ENCODE measurements around the gene ZNF253. TPM values are rescaled to one million over a fixed set of nuclear protein-coding genes. Genes with fewer than 3 reads are reported as not detected.
A peak's percentile ranks its signal among the peaks of the same experiment; 100 is the strongest.

The ZNF253 gene
- total RNA-seq (2022): 1.4 and 1.8 TPM in 2 replicates
- Bru-seq, nascent RNA: percentile 50 among the genes with signal in this experiment
- percentile 42 among the genes with signal in this experiment for BruChase-seq, experiment 1, labeled RNA remaining after a 6-hour chase
- BruChase-seq, experiment 2, labeled RNA remaining after a 2-hour chase: percentile 50 among the genes with signal in this experiment
- long read RNA-seq, partial matches to known transcripts: 0 of 3 reads
- long read RNA-seq, other reads (novel, unspliced or antisense): 0 of 3 reads

GRCh38 chr19:19865750-19866610 is at the start of gene ZNF253:
ZNF253 (plus strand) TSS chr19:19865882; CDS start chr19:19865997, 115 bp downstream.
- no peak for TF ChIP-seq CTCF (IDR thresholded peaks at IDR 0.05; ENCODE audit: unreplicated experiment)
- CTCF ChIA-PET: interaction anchor here (0.5 kb wide), 1 partner anchor 1932 kb away, joined by 3 read pairs; no protein-coding TSS in a partner anchor

GRCh38 chr19:19816679-19817078 is 49.0 kb upstream of the ZNF253 start:
- no peaks in the 10 kb centered on the region for H3K36me3 Mint-ChIP-seq (ENCODE audit: insufficient read depth, unreplicated experiment)
- H3K9me3 Mint-ChIP-seq (ENCODE audit: unreplicated experiment): peaks cover 7% of the 10 kb centered on the region
- H3K4me3 Mint-ChIP-seq (ENCODE audit: unreplicated experiment): no peak overlapping the region
- H3K27ac Mint-ChIP-seq (ENCODE audit: low read depth, unreplicated experiment): no peak overlapping the region
- no peaks in the 10 kb centered on the region for H3K4me1 Mint-ChIP-seq (ENCODE audit: insufficient read depth, unreplicated experiment)
- BruUV-seq (replicated peaks): no TSS peak
- no peak for TF ChIP-seq CTCF (IDR thresholded peaks at IDR 0.05; ENCODE audit: unreplicated experiment)
- no peaks in the 10 kb centered on the region for H3K27me3 Mint-ChIP-seq (ENCODE audit: insufficient read depth, unreplicated experiment)
- ChIA-PET CTCF (no interaction called here), POLR2A (no interaction called here)
- intact Hi-C loops (cut with micrococcal nuclease): no loop called here
- no peak for DNase-seq (ENCODE audit: unreplicated experiment)

More at GRCh38 chr19:19865750-19866610, at the start of gene ZNF253:
- POLR2A ChIA-PET: interaction anchor here (0.5 to 1.8 kb wide), 5 partner anchors 10 to 90 kb away, joined by 3 to 9 read pairs (median 7); partner anchors contain the start of gene ZNF506
- H3K9me3 Mint-ChIP-seq (ENCODE audit: unreplicated experiment): peaks cover 5% of the 10 kb centered on the region
- H3K36me3 Mint-ChIP-seq (ENCODE audit: insufficient read depth, unreplicated experiment): peaks cover 7% of the 10 kb centered on the region
- BruUV-seq (replicated peaks): TSS peak; percentile 54
- H3K4me3 Mint-ChIP-seq (ENCODE audit: unreplicated experiment): peak within 1 kb of the TSS; percentile 89
- intact Hi-C loops (cut with micrococcal nuclease): loop anchor here (10.0 kb wide), 1 partner anchor 201 kb away; the partner anchor contains the start of genes ATP13A1 and ZNF101
- H3K27ac Mint-ChIP-seq (ENCODE audit: low read depth, unreplicated experiment): peak within 1 kb of the TSS; percentile 96
- no peaks in the 10 kb centered on the region for H3K27me3 Mint-ChIP-seq (ENCODE audit: insufficient read depth, unreplicated experiment)
- DNase-seq (ENCODE audit: unreplicated experiment): peak; percentile 92
- no peaks in the 10 kb centered on the region for H3K4me1 Mint-ChIP-seq (ENCODE audit: insufficient read depth, unreplicated experiment)

- TF ChIP-seq CTCF (IDR thresholded peaks at IDR 0.05; ENCODE audit: unreplicated experiment): no peak
- Mint-ChIP-seq H3K36me3 (ENCODE audit: insufficient read depth, unreplicated experiment) (no peaks in the 10 kb centered on the region), H3K4me1 (ENCODE audit: insufficient read depth, unreplicated experiment) (no peaks in the 10 kb centered on the region), H3K4me3 (ENCODE audit: unreplicated experiment) (no peak overlapping the region), H3K27ac (ENCODE audit: low read depth, unreplicated experiment) (no peak overlapping the region), H3K9me3 (ENCODE audit: unreplicated experiment) (peaks cover 7% of the 10 kb centered on the region), H3K27me3 (ENCODE audit: insufficient read depth, unreplicated experiment) (no peaks in the 10 kb centered on the region)
- intact Hi-C loops (cut with micrococcal nuclease): no loop called here
- CTCF ChIA-PET: no interaction called here
- BruUV-seq (replicated peaks): no TSS peak
- POLR2A ChIA-PET: no interaction called here
- DNase-seq (ENCODE audit: unreplicated experiment): no peak
Measured at GRCh38 chr19:19817357-19817756, 48.3 kb upstream of the ZNF253 start.

- Mint-ChIP-seq H3K4me3 (ENCODE audit: unreplicated experiment) (peak overlapping the region; percentile 81), H3K36me3 (ENCODE audit: insufficient read depth, unreplicated experiment) (no peaks in the 10 kb centered on the region), H3K4me1 (ENCODE audit: insufficient read depth, unreplicated experiment) (no peaks in the 10 kb centered on the region), H3K9me3 (ENCODE audit: unreplicated experiment) (no peaks in the 10 kb centered on the region), H3K27me3 (ENCODE audit: insufficient read depth, unreplicated experiment) (no peaks in the 10 kb centered on the region), H3K27ac (ENCODE audit: low read depth, unreplicated experiment) (peak overlapping the region; percentile 94)
- no peak for TF ChIP-seq CTCF (IDR thresholded peaks at IDR 0.05; ENCODE audit: unreplicated experiment)
- intact Hi-C loops (cut with micrococcal nuclease): no loop called here
- POLR2A ChIA-PET: interaction anchor here (0.7 to 1.8 kb wide), 3 partner anchors 43 to 88 kb away, joined by 4 to 9 read pairs (median 4); partner anchors contain the start of genes ZNF14 and ZNF253
- BruUV-seq (replicated peaks): no TSS peak
- CTCF ChIA-PET: interaction anchor here (0.7 kb wide), 1 partner anchor 177 kb away, joined by 3 read pairs; the partner anchor contains the start of gene GMIP
- no peak for DNase-seq (ENCODE audit: unreplicated experiment)
Measured at GRCh38 chr19:19820774-19821320, 44.8 kb upstream of the ZNF253 start.

Data from MCF 10A (cell line).